Suppressor macrophage treated with lipopolysaccharide for 1 hour (primary cell): ENCODE measurements around the gene MELTF.

Experiments
- DNase-seq, 3 donors: peaks; one replicate each; pipeline ENCODE4 v3.0.0-alpha.2; 2020 to 2022

The MELTF gene

DNA sequence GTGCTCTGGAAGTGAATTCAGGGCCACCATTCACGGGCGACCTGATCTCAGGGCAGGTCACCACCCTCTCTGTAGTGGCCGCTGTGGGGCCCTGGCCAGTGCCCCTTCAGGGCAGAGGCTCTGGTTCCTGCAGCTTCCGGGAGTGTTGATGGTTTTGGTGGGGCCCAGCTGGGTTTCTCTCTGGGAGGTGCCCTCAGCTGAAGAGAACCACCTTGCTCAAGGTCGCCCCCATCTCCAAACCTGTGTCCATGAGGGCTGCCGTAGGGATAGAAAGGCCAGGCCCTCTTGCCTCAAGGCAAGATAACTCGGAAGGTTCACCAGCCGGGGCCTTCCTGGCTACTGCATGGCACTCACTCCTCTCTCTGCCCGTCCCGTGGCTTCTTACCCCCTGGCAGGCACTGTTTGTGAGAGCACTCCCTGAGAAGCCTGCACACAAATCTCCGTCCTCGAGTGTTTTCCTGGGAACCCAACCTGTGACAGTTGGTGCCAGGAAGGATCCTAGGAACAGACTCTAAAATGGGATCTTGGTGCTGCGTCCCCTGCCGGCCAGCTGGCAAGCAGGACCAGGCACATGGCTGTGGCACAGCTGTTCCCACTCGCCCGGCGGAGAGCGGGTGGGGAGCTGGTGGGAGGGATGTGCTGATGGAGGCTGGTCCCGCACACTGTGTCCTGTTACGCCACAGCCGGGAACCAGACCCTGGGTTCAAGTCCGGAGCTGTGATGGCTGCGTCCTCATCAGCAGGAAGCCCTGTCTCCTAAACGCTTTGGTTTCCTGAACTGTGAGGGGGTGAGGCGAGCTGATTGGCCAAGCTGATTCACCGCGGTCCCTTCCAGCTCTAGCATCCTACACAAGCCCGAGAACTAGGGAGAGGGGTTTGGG, 37.8 kb downstream of the MELTF start:
- DNase-seq, result no peak

DNA sequence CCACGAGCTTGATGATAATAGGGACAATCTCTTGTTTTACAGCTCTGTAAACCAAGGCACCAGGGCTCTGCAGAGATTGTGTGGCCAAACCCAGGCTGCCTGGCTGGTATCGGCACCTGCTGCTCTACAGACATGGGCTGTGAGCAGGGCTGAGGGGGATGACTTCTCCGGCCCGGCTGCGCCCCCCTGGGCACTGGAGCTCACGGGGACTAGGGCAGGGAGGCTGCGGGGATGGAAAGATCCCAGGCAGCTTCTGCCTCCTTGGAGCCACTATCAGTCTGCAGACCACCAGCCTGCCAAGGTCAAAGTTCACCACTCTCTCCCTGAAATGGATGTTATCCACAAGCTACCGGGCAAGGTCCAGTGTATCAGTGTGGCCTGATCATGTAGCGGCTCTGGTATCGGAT, 39.0 kb downstream of the MELTF start:
- no peak for DNase-seq

DNA sequence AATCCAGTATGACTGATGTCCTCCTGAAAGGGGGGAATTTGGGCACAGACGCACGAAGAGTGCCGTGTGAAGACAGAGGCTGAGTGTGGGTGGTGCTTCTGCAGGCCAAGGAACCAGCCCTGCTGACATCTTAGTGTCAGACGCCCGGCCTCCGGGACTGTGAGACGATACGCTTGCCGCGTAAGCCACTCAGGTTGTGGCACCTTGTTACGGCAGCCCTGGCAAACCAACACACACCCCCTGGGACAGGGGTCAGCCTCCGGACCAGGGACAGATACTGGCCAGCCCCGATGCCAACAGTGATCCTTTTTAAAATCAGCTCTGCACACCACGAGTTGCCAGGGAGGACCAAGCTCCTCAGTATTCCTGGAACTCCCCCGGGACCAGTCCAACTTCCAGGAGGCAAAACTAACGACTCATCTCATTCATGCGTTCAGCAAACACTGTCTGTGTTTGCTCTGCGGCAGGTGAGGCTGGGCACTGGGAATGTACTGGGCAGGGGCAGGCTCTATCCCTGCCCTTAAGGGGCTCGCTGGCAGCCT, 39.8 kb downstream of the MELTF start:
- DNase-seq, result no peak

DNA sequence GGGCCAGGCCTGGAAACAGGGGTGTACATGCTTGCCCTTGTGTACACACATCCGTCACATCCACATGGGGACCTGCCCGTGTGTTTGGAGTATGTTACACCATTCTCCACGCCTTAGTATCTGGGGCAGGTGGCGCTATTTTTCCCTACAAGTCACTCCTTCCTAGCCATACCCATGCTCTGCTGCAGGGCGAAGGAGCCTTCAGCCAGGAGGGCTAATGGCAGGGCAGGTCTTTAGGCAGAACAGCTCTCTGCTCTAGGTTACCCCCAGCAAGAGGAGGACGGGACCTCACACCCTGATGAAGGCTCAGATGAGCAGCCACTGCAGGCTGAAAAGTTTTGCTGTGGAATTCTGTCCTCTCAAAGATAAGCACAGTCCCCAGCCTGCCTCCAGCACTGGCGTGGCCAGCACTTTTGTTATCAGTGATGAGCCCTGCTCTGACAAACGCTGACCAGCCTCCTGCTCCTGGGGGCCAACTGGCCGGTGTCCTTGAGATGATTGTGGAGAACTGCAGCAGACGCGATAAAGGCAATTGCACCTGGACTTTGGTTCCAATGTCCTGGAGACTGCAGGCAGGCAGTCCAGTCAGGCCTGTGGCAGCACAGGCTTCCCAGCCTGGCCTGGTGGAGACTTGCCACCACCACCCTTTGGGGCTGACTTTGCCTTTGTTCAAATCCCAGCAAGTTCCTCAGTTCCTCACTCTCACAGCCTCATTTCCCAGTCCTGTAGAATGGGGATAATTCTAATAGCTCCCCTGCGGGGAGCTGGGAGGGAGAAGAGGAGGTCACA, 41.2 kb downstream of the MELTF start:
- no peak for DNase-seq

DNA sequence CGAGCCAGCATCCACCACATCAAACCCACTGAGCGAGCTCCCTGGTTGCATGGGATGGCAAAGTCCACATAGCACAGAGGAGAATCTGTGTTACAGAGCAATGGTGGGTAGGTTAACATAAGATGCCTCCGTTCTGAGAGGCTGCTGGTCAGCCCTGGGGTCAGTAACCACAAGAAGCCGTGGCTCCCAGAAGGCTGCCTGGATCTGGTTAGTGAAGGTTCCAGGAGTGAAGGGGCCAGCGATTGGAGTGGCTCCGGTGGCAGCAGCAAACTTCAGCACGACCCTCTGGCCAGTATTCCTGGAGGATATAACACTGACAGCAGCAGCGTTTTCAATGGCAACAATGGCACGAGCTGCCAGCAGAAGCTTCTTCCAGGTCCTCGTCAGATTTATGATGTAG, 42.6 kb downstream of the MELTF start:
- no peak for DNase-seq

DNA sequence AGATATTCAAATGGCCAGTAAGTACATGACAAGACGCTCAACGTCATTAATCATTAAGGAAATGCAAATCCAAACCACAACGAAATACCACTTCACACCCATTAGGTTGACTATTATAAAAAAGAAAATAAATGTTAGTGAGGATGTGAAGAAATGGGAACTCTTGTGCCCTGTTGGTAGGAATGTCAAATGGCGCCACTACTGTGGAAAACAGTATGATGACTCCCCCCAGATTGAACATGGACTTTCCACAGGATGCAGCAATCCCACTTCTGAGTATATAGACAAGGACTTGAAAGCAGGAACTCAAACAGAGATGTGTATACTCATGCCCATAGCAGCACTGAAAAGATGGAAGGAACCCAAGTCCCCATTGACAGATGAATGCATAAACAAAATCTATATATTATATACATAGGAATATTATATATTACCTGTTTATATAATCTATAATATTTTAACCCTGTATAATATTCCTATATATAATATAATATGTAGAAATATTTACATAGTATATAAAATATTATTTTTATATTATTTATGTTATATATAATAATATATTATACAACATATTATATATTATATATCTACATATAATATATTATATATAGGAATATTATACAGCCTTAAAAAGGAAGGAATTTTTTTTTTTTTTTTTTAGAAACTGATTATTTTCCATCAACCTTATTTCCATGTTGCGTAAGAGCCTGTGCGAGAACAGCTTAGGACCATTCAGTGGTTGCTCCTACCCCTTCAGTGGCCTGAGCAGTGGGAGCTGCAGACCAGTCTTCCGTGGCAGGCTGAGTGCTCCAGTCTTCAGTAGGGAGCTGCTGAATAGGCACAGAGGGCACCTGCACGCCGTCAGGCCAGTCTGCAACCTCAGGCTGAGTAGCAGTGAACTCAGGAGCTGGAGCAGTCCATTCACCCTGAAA, 43.4 kb downstream of the MELTF start:
- DNase-seq, result peak in 1 of 3 donors; percentile 10

DNA sequence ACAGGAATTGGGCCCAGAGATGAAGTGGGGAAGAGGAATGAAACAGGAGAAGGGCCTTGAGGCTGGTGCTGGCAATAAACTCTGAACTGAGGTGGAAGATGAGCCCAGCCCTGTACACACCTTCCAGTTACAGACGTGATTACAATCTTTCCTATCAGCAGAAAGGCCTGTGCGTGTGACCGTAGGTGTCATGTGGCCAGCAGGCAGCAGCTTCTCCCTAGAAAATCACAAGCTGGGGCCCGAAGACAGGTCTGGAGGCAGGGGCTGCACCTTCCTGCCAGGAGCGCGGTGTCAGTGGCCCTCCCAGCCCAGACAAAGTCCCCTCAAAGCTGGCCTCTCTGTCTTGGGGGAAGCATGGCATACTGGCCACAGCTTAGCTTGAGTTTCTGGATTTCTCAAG, 44.3 kb downstream of the MELTF start:
- no peak for DNase-seq

DNA sequence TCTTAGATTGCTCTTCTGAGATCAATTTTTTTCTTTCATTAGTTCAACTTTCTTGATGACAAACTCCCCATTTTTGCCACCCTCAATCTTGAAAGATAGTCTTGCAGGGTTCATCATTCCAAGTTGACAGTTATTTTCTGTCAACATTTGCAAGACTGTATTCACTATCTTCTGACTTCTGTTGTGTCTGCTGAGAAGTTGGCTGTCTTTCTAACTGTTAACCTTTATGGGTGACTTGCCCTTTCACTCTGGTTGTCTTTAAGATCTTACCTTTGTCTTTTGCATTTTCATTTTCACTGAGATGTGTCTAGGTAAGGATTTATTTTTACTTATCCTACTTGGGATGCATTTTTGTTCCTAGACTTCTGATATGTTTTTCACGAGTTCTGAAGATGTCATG, 46.4 kb downstream of the MELTF start:
- DNase-seq, result no peak

DNA sequence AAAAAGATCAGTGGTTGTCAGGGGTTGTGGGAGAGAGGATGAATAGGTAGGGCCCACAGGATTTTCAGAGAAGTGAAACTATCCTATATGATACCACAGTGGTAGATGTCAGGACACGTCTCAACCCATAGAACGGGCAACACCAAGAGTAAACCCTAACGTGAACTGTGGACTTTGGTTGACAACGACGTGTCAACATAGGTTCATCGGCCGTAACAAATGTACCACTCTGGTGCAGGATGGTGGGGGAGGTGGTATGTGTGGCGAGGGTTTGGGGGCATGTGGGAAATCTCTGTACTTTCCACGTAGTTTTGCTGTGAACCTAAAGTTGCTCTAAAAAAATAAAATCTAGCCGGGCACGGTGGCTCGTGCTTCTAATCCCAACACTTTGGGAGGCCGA, 48.0 kb downstream of the MELTF start:
- no peak for DNase-seq

DNA sequence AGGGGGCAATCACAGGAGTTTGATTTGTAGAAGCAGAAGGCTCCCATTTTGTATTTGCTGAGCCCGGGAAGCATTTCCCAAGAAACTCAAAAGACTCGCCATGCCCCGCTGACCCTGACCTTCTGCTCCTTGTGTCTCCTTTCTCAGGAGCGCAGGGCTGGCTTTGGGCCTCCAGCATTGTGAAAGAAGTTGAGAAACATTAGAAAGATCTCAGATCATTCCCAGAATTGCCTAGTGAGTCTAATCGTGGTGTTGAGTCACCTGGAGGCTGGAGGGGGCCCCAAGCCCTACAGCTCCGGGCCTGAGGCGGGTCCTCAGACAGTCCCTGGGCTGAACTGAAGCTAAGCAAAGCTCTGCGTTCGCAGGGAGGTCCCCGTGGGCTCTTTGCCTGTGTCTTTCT, 50.1 kb downstream of the MELTF start:
- no peak for DNase-seq

DNA sequence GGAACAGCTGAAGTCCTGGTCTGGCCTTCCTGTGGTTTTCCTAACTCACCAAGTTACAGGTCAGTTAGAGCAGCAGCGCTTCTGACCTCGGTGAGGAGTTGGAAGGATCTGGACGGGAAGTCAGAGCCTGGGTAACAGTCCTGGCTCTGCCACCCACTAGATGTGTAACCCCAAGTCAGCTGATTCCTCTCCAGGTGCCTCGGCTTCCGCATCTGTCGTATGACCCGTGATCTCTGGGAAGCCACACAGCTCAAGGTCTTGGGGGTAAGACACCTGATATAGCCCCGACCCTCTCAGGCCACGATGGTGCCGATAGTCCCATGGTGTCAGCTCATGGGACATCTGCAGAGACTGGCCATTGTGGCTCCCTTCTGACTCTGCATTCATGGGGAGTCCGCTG, 52.7 kb downstream of the MELTF start:
- DNase-seq, result no peak

DNA sequence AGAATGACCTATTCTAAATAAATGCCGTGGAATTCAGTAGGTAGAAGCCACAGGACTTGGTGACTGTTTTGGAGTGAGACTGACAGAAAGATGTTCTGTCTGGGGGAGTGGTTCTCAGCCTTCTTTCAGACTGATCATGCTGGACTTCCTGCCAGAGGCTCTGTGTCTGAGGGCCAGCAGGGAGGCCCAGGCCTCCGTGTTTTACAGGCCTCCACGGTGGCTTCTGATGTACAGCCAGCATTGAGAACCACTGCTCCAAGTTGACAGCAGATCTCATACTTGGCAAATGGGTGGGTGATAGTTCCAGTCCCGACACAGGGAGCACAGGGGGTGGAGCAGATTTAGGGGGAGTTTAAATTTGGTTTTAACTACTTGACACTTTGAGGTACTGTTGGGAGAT, 54.3 kb downstream of the MELTF start:
- DNase-seq, result no peak

DNA sequence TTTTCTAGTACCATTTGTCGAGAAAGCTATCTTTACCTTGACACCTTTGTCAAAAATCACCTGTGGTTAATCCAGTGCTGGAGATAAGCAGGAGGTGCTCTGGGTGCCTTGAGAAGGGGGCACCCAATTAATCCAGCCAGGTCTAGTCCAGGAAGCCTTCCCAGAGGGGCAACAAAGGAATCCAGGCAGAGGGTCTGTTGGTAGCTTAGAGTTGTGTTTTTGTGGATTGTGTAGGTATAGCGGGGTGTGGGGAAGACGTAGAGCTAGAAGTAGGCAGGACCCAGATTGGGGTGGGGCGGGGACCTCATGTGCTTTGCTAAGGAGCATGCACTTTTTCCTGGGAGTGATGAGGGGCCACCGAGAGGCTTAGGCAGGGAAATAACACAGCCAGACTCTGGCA, 55.0 kb downstream of the MELTF start:
- DNase-seq, result no peak

DNA sequence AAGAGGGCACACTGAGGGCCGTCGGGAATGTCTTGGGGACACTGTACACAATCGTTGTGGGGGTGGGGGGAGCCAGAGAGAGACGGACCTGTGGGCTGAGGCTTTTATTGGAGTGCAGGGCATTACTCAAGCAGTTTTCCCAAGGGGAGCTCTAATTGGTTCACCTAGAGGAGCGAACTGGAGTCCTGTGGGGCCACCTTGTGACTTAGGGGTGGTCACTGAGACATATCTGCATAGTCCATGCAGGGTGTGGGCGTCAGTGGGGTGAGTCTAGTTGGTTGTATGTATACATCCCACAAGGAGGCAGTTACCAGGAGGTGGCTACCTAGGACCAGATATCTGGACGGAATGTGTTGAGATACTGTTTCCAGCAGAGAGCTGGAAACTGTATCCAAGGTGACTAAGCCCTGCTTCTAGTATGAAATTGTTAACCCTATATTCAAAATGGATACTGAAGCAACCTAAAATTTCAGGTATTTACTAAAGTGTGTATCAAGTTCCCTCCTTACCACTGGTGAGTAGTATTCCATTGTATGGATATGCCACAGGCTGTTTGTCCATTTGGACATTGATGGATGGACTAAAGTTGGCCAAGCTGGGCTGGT, 58.4 kb downstream of the MELTF start:
- DNase-seq, result no peak

DNA sequence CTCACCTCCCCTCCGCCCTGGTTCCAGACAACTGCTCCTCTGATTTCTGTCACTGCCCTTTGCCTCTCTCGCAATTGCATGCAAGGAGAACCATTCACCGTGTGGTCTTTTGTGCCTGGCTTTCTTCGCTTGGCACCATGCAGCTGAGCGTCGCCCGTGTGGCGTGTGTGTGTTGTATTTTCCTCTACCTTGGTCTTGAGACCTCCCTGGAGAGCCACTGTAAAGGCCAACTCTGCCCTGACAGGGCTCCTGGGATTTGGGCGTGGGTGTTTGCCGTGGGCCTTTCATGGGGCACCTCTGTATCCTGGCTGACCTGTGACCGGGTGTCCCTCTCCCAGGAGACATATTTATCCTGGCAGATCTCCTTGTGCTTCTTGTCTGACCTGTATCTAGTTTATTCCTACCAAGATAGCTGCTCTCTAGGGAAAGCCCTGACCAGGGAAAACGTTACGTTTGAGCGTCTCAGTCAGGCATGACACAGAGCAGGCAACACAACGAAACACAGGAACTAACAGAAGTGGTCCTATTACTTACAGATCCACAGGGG, 59.0 kb downstream of the MELTF start:
- no peak for DNase-seq

DNA sequence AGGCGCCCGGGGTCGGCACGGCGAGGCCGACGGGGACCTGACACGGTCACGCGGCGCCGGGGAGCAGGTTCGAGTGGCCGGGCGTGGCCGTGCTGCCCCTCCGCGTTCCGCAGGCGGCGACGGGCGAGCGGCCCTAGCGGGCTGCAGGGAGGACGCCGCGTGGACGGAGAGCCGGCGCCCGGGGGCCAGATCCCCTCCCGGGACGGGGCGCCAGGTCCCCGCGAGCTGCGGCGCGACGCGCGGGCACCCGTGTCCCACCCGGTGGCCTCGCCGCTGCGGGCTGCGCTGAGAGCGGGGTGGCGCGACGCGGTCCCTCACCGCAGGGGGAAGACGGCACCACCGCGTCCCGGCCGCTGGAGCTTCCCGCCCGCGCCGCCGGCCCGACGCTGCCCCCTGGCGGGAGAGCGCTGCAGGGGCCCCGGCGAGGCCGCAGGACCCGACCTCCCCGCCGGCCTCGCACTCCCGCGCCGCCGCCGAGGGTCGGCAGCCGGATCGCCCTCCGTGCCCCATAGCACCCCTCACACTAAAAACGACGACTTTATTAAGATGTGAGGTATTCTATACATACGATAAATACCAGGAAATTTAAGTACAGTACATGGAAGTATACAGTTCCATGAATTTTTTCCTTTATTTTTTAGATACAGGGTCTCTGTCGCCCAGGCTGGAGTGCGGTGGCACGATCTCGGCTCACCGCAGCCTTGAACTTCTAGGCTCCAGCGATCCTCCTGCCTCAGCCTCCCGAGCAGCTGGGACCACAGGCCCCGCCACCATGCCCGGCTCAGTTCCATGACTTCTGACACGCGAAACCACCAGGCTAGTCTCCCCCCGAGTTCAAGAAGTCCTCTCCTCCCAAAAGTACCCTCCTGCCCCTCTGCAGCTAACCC, 59.7 kb downstream of the MELTF start:
- peak; percentile 73 to 92 (median 85) for DNase-seq

DNA sequence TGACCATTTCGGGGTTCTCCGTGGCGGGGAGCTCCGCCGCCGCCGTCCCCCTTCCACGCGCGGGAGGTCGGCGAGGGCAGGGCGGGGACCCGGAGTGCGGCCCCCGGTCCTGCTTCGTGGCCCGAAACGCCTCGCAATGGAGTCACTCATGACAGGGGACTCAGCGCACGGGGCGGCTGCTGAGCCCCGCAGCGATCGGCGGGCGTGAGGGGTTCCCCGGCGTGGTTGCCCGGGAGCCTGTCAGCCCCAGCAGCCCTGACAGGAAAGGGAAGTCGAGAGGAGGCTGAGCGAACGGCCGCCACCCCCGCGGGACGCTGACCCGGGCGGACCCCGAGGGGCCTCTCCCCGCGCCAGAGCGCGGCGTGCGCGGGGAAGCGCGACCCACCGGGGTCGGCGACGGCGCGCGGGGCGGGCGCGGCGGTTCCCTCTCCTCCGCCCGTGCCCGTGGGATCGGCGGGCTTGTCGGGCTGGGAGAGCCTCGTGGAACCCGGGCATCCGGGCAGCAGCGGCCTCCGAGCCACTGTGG, 60.4 kb downstream of the MELTF start:
- DNase-seq, result peak; percentile 84 to 91 (median 86)

DNA sequence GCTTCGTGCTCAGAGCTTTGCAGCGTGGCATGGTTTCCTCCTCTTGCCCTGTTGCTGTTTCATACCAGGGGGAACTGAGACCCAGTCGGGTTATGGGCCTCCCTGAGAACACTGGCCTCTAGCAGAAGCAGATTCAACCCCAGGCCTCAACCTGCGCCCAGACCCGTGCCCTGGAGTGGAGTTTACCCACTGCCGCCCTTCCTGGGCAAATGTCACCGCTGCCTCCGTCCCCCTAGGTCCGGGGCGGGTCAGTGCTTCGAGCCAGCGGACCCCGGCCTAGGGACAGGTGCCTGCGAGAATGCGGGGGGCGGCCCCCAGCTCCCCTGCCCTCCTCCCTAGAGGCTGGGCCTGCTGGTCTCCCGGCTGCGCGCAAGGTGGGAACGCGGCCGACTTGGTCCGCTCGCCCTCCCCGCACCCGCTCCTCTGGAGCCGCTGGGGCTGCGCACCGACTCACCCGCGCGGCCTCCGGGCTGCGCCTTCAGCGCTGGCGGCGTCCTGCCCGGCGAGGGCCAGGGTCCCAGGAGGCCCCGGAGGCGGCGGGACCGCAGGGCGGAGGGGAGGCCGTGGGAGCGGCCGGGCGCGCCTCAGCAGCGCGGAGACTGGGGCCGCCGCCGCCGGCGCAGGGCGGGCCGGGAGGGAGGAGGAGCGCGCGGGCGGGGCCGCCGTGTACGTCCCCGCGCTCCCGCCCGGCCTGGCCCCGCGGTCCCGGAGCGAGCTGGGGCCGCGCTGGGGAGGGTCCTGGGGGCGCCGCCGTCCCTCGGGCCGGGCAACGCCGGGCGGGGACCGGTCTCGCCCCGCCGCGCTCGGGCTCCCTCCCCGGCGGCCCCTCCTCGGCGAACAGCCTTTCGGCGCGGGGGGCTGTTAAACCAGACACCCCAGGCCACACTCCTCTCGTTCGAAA, 61.1 kb downstream of the MELTF start, which contains the start of gene PIGZ:
TSS of gene PIGZ (minus strand) at position 601 of the 901 bp plus-strand sequence. CDS start 16,802 bp downstream, outside the sequence.
- peak; percentile 58 to 88 (median 73) for DNase-seq
